Measurements from ENCODE around the gene DNAH17.

Gene DNAH17

GRCh38 chr17:78493853-78494695 is 83.1 kb downstream of the DNAH17 start:
- DNase-seq: peak; percentile 1

DNA sequence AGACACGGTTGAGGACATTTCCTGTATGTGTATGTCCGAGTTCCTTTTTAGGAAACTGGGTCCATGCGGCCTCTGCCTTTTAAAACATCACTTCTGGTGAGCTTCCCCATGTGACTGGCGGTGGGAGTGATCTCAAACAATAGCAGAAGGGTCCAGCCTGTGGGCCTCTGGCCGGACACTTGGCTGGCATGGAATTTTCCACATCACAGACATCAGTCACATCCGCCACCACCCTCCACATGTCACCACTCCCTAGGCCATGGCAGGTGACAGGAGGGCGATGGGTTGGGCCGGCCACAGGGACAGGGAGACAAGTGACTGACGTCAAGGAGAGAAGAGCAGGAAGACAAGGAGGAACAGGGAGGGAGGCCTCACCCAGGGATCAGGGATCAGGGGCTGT is 83.7 kb downstream of the DNAH17 start:
- peak; percentile 1 for DNase-seq

GRCh38 chr17:78492116-78492799 is 84.9 kb downstream of the DNAH17 start:
- DNase-seq: no peak

GRCh38 chr17:78491236-78492115 is 85.7 kb downstream of the DNAH17 start:
- no peak for DNase-seq

DNA sequence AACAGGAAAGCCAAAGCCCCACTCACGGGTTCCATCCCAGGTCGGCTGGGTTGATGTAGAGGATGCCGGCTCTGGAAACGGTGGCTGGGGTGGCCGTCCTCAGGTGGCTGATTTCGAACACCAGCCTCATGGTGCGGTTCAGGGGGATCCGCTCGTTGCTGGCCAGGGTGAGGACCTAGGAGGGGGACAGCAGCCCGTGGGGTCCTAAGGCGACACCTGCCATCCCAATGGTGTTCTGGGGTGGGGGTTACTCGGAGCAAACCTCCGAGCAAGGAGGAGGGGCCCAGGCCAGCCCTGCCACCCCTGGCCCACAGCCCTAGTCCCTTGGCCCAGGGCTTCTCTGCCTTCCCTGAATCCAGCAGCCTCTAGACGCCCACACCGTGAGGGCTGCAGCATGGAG is 86.5 kb downstream of the DNAH17 start:
- DNase-seq: no peak

DNA sequence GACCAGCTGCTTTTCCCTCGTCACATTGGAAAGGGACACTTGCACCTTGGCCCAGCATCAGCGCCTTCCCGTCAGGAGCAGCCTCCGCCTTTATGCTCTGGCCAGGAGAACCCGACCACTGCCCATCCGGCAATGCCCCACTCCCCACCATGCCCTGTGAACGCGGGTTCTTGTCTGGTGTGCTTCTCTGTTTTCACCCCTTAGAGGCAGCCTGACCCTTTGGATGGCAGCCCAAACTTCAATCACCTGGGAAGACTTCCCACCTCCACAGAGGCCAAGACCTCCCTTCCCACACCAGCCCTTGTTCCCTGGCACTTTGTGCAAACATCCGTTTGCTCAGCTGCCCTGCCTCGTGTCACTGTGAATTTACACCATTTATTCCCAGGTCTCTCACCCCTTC is 87.0 kb downstream of the DNAH17 start:
- DNase-seq: no peak

DNA sequence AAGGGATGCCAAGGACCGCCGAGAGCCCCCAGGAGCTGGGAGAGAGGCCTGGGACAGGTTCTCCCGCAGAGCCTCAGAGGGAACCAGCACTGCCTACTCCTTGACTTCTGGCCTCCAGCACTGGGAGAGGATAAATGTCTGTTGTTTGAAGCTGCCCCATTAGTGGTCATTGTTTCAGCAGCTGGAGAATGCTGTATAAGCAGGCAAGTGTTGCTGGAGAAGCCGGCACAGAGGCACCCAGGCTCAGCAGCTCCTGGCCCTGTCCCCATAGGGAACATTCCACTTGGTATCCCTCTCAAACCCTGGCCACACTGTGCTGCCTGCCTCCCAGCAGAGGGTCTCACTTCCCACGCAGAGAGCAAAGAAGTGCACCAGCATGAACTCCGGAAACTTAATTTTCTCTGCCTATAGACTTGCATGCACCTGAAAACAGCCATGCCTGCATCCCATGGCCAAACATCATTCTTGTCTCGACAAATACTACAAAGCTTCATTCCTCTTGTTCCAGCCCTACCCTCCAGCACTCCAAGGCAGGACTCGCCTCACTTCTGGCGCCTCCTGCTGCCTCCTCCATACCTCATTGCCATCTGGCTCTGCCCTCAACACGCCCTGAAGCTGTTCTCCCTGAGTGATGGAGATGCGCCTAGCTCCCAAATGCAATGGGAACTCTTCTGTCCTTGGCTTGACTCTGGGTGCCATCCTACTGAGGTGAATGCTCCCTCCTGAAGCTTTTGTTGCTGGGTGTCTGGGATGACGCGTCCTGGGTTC is 88.1 kb downstream of the DNAH17 start:
- DNase-seq: no peak

GRCh38 chr17:78488156-78488555 is 89.0 kb downstream of the DNAH17 start:
- DNase-seq: no peak

GRCh38 chr17:78486946-78487680 is 90.1 kb downstream of the DNAH17 start:
- DNase-seq: no peak

GRCh38 chr17:78486228-78486802 is 90.9 kb downstream of the DNAH17 start:
- no peak for DNase-seq

DNA sequence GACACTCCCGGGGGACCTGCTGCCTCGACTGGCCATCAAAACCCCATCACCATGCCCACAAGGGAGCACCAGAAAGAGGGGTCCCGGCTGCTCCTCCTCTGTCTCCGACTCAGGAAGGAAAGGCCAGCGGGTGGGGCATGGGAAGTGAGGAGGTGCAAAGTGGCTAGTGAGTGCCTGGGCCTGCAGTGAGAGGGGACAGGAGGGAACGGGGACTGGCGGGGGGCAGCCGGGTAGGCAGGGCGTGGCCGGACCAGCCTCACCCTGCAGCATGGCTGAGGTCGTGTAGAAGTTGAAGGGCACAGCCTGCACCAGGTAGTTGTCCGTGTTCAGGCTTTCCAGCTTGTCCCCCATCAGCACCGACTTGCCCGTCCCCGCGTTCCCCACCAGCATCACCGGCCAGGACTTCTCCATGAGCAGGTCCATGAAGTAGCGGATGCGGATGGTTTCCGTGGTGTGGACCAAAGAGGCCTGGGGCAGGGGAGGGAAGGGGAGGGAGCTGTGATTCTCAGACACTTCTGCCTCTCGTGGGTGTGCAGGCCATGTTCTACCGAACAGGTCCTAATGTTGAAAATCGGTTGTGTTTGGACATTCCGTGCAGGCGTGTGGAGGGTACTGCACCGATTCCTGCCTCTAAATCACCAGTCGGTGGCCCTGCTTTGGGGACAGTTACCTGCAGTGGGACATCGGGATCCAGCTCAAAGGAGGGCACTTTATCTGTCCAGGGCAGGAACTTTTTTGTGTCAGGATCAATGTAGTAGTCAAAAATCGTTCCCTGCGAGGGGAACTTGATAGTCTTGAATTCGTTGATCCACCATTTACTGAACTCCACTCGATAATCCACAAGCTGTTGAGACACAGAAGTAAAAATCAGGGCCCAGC is 91.7 kb downstream of the DNAH17 start:
- no peak for DNase-seq

DNA sequence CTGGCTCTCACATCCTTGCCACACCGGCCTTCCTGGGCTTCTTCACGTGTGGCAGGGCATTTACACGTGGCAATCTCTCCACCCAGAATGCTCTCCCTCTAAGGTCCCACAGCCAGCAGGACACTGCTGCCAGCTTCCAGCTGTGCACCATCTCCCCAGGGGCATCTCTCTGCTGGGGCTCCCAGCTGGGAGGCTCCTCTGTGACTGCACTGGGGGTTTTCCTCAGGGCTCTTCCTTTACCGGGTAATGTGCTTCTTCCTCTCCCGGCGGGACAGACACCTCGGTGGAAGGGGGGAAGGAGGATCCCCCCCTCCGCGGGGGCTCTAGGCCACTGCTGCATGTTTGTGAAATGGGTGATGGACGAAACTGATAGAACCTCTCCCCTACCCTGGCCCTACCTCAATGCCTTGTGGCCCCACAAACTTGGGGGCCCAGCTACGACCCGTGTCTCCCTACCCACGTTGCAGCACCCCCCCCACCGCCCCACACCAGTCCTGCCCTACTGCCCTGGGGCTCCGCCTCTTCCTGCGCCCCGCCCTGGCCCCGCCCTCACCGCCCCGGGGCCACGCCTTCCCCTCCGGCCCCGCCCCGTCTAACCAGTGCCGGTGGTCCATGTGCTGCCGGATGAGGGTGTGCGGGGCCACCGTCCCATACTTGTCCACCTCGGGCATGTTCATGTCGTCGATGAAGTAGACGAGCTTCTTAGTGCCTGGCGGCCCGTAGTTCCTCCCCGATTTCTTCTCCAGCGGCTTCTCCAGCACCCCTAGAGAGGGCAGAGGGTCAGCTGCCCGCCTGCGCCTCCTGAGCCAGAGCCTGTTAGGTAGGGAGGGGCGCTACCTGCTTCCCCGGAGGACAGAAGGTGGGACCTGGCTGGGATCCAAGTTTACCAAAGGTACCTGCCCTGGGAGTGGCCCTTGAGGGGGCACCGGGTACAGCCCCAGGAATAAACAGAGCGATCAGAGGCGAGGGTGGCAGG is 92.6 kb downstream of the DNAH17 start:
- peak; percentile 73 for DNase-seq

DNA sequence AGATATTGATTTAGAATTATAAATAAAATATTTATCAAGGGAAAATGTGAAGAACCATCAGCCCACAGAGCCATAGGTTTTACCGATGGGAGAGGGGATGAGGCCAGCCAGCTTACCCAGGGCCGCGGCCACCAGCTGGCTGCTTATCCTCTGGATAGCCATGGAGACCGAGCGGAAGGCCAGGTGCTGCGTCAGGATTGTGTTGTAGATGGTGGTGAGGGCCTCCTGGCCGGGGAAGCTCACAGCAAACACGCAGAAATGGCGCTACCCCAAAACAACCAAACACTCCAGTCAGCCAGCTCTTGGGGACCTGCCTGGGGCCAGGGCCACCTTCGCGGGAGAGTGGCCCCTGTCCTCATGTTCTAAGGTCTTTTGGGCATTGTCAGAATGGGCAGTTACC is 97.8 kb downstream of the DNAH17 start:
- DNase-seq: no peak

- DNase-seq: no peak
Measured at GRCh38 chr17:78478757-78479297, 98.4 kb downstream of the DNAH17 start.

- DNase-seq: no peak
Measured at GRCh38 chr17:78477913-78478756, 99.1 kb downstream of the DNAH17 start.

DNA sequence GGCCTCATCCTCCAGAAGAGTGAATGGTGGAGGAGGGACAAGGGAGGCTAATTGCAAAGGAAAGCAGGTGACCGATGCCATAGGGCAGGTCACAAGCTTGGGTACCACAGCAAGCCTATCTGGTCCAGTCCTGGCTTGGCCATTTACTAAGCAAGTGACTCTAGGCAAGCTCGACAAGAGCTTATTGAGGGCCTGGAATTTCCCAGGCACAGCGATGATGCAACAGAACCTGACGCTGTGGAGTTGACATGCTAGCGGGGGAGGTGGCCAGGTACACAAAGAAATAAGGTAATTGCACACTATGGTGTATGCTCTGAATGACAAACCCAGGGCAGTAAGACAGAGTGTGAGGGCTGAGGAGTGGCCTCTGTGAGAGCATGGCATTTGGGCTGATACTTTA is 100.2 kb downstream of the DNAH17 start:
- DNase-seq: no peak

DNA sequence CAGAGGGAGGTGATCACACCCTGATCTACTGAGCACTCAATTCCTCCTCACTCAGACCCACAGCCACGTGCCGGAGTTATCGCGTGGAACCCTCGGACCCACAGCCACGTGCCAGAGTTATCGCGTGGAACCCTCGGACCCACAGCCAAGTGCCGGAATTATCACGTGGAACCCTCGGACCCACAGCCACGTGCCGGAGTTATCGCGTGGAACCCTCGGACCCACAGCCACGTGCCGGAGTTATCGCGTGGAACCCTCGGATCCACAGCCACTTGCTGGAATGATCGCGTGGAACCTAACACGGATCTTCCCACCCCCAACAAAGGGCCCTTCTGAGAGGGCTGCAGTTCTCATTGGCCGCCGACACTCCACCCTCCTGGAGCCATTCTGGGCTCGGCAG is 101.0 kb downstream of the DNAH17 start:
- DNase-seq: no peak

DNA sequence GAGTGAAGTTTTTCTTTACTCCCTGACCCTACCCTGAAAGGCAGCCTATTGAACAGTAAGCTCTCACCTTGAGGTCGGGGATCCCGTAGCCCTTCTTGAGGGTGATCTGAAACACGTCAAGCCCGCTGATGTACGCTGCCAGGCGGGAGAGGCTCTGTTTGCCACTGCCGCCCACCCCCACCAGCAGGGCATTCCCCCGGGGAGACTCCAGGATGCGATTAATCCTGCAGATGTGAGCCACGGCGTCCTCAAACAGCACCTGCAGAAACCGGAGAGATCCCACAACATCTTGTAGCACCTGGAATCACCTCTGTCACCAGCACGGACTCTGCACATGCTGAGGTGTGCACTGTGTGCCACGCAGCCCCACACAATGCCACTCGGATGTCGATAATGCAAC is 102.0 kb downstream of the DNAH17 start:
- no peak for DNase-seq

Data from RPMI8226 (cell line).